NCI-H2196 (cell line): ENCODE results near the gene REEP6.
"Not testable (repeated sequence)": the region's sequence is repeated elsewhere in the genome, so short reads cannot be mapped to it uniquely, and the experiment has no call there.

Source experiments
- DNase-seq: peaks from one replicate; lab custom pipeline; 2025; ENCODE audit not compliant: unreplicated experiment; lab: John Stamatoyannopoulos, UW

REEP6 gene

GRCh38 chr19:1471515-1472160 is 19.3 kb upstream of the REEP6 start:
- no peak for DNase-seq

DNA sequence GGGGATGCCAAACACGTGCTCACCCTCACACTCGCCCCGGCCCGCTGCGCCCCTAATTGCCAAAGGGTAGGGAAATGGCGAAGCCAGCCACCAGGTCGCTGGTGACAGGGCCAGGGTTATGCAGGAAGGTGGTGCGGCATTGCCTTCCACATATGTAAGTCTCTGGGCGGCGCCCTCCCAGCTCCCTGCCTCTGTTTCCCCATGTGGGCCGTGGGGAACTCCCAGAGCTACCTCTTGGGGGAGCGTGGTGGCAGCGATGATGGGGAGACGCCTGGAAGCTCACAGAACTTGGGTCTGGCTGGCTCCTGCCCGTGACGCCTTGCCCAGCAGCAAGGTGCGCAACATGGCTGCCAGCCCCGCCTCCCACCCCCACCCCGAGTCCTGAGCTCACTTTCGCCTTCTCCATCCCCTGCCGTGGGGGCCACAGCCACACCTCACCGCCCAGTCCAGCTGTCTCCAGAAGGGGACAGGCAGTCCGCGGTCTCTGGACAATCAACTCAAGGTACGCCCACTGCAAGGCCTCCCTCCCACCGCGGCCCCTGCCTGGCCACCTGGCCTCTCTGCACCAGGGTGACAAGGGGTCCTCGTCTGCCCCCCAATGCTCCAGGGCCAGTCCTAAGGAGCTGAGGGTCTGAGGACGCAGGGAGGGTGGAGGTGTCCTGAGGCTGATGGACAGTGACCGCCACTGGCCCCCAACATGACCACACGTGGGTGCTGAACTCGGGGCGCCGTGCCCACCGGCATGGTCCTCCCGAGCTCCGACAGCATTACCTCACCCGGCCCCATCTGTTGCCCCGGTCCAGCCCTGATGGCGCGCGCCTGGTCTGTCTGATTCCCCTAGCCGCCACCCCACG is 18.5 kb upstream of the REEP6 start:
- no peak for DNase-seq

DNA sequence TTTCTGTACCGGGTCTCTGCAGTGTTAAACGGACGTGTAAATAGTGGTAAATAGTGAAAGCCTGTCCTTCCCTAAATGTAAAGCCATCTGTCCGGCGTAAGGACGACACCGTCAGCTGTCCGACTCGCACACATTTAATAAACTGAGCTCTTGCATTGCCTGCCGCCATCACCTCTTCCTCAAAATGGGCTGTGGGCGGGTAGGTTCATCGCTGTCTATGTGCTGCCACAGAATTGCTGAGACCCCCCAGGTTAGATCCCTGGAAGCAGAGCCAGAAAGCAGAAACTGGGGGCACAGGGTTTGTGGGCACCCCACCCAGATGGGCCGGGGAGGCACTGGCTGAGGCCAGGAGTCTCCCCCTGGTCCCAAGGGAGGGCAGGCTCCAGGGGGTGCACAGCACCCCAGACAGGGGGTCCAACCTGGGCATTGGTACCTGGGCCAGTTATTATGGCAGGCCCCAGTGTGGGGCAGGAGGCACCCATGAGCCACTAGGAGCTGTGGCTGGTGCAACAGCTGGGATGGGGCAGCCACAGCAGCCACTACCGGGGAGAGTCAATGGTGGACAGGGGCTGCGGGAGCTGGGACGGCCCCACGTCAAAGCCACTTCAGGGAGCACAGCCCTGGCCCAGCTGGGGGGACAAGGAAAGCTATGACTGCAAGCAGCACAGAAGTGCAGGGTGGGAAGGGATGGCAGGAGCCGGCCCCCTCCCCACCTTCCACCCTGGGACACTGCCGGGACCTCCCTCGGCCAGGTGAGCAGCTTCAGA is 17.7 kb upstream of the REEP6 start:
- DNase-seq, result no peak

GRCh38 chr19:1474011-1474764 is 16.8 kb upstream of the REEP6 start:
- DNase-seq, result no peak

DNA sequence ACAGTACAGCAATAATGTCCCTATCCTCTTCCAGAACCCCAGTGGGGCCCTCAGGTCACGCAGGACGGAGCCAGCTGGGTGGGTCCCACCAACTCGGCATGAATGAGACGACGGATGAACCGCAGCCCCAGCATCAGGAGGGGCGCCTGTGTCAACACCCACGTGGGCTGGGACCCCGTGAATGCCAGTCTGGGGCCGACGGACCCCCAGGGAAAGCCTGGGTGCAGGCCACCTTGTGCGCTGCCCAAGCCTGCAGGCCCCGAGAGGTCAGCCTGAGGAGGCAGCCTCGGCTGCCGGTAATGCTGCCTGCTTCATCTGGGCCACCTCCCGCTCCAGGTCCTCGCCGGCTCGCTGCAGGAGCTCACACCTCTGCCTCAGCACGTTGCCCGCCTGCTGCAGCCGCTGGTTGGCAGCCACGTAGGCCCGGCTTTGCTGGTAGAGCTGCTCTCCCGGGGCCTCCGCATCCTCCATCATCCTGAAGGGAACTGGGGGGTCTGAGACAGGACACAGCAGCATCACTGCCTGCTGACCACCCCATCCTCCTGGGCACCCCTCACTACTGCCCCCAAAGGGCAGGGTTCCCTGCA is 16.1 kb upstream of the REEP6 start:
- DNase-seq, result no peak

DNA sequence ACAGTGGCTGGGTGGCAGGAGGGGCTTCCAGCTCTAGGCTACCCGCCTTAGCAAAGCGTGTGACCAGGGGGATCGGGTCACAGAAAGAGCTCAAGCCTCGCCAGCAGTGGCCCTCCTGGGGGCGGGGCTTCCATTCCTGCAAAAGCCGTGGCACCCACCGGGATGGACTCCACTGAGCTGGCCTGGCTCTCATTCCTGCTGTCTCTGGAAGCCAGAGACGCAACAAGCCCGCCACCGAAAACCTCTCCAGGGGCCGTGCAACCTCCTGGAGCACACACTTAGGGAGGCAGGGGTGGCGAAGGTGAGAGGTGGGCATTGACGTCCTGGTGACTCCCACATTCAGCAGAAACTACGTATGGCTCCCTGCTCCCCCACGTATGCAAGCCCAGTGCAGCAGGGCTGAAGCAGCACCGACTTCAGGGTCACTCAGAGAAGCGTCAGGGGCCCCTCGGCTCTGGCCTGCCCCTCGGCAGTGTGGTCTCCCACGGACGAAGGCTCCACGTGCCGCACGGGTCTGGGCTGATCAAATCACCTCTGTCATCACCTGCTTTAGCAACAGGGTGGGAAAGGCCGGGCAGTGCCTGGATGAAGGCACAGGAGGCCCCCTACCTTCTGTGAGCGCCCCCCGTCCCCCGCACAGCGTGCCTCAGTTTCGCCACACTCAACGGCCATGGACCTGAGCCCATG is 15.1 kb upstream of the REEP6 start:
- no peak for DNase-seq

DNA sequence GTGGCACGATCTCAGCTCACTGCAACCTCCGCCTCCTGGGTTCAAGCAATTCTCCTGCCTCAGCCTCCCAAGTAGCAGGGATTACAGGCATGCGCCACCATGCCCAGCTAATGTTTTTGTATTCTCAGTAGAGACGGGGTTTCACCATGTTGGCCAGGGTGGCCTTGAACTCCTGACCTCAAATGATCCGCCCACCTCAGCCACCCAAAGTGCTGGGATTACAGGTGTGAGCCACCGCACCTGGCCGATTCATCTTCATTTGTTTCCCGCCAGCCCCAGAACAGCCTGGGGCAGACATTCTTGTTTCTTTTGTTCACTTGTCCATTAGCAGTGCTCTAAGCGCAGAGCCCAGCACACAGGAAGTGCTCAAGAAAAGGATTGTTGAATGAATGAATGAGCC is 13.9 kb upstream of the REEP6 start:
- DNase-seq, result not testable (repeated sequence)

DNA sequence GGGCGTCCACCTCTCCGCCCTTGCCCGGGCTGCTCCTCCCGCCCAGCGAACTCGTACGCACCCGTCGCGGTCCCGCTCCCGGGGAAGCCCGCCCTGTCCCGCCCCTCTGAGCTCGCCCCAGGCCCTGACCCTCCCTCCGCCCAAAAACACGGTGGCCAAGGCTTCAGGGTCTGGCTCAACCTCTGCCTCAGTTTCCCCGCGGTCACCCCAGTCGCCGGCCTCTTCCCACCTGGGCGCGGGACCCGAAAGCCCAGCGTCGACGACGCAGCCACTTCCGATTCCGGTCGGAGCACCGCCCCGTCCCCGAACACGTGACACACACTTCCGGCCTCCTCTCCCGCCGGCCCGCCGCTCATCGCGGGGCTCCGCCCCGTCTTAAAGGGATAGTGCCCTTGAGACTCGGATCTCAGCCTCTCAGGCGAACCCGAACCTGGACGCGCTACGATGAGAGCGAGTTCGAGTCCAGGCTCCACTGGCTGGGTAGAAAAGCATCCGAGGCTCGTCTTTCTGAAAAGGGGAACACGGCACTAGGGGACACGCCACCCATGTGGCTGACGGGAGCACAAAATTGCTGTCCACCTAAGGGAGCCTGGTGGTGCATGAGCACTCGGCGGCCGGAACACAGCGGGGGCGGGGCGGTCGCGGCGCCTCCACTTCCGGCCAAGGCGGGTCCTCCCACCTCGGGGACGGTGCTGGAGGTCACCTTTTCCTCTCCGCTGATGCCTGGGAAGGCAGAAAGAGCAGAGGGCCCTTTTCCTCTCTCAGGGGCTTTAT is 11.9 kb upstream of the REEP6 start, which contains the start of gene C19orf25:
C19orf25 (minus strand) TSS at position 282 of the 774 bp plus-strand sequence. CDS start 312 bp downstream, outside the sequence.
- peak; percentile 96 for DNase-seq

GRCh38 chr19:1481224-1481892 is 9.6 kb upstream of the REEP6 start:
- no peak for DNase-seq

DNA sequence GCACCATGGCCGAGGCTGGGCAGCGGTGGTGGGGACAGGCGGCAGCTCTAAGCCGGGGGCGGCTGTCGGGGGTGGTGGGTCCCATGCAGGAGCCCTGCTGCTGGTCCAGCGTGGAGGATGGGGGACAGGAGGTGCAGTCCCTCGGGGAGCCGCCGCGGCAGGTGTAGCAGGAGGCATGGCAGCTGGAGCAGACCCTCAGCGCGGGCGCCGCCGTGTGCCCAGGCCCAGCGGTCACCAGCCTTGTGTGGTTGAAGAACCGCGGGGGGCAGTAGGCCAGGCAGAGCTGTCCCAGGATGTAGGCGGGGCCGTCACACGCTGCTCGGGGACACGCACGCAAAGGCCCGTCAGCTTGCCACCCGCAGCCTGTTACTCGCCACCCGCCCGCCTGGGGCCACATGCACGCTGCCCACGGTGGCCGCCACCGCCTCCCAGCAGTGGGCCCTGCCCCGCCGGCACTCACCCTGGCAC is 9.1 kb upstream of the REEP6 start:
- DNase-seq, result no peak

GRCh38 chr19:1482361-1483130 is 8.4 kb upstream of the REEP6 start:
- no peak for DNase-seq

- no peak for DNase-seq
Observed at GRCh38 chr19:1483131-1483978, 7.6 kb upstream of the REEP6 start.

DNA sequence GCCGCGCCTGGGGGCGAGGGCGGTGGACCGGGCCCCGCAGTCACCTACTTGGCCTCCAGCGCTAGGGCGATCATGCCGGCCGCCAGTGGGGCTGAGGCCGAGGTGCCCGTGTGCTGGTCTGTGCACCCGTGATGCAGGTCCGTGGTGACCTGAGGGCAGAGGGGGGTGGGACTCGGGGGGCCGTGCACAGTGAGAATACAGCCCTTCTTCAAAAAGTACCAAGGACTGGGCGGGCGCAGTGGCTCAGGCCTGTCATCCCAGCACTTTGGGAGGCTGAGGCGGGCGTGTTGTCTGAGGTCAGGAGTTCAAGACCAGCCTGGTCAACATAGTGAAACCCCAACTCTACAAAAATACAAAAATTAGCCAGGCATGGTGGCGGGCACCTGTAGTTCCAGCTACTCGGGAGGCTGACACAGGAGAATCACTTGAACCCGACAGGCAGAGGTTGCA is 7.0 kb upstream of the REEP6 start:
- DNase-seq, result no peak

GRCh38 chr19:1486720-1487575 is 4.0 kb upstream of the REEP6 start:
- no peak for DNase-seq

DNA sequence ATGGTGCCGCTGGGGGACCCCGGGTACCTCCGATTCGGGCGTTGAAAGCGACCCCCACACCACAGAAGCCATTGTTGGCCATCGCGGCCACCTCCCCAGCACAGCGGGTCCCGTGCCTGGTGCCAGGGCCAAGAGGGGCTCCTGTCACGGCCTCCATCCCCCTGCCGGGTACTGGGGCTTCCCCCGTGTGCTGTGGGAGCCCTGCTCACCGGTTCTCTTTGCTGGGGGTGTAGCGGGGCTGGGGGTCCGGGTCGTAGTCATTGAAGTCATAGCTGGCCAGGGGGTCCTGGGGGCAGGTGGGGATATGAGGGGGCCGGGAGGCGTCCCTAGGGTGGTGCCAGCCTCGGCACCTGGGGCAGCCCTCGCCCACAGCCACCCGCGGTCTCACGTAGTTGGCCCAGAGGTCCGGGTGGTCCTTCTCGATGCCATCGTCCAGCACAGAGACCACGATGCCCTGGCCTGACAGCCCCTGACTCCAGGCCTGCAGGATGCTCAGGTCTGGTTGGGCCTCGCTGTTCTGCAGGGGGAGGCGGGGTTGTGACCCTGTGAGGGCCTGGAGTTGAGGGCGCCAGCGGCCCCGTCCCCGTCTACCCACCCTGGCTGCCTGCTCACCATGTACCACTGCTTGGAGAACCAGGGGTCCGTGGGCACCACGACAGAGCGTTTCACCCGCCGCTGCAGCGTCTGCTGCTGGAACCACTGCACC is 3.3 kb upstream of the REEP6 start:
- DNase-seq, result no peak
